HepG2 (cell line): ENCODE data around the gene MYCBPAP. TPM values are rescaled to one million over a fixed set of nuclear protein-coding genes. Genes with fewer than 3 reads are reported as not detected.
A peak's percentile ranks its signal among the peaks of the same experiment; 100 is the strongest.

Source experiments
- ADNP ChIP-seq: sonication (generic); formaldehyde crosslinking; IDR thresholded peaks from 2 replicates; pipeline ENCODE4 v1.4.0; 2020; ENCODE audit warnings: missing genetic modification reagents
- CC2D1A ChIP-seq: sonication (generic); formaldehyde crosslinking; IDR thresholded peaks from 2 replicates; pipeline ENCODE4 v1.8.1; 2023; ENCODE audit warnings: mild to moderate bottlenecking, missing genetic modification reagents
- CCAR2 ChIP-seq: fragments of 200-400 bp; formaldehyde crosslinking; optimal IDR thresholded peaks from 2 replicates; pipeline ENCODE3; 2018; ENCODE audit warnings: low read depth, mild to moderate bottlenecking, low read length, moderate library complexity
- CEBPB ChIP-seq: IDR thresholded peaks from 2 replicates; pipeline ENCODE4 v1.6.1; 2011; ENCODE audit warnings: low read depth, low read length, improper control_type of control experiment, borderline replicate concordance
- CREB1 ChIP-seq, 2 experiments: fragments of 450-650 bp in 1 of 2; IDR thresholded peaks; 2 replicates each; pipeline ENCODE4 v1.6.1; 2016 to 2017; ENCODE audit warnings: control low read depth in 1 of 2, mild to moderate bottlenecking in 1 of 2, missing compliant biosample characterization in 1 of 2, missing genetic modification characterization in 1 of 2
- EEA1 ChIP-seq: sonication (generic); formaldehyde crosslinking; IDR thresholded peaks from 2 replicates; pipeline ENCODE4 v1.5.1; 2020; ENCODE audit warnings: mild to moderate bottlenecking, missing genetic modification reagents, borderline replicate concordance
- ELF3 ChIP-seq: IDR thresholded peaks from 2 replicates; pipeline ENCODE4 v1.6.1; 2016; ENCODE audit warnings: missing genetic modification reagents, missing compliant biosample characterization
- FOXO1 ChIP-seq: sonication (generic); formaldehyde crosslinking; IDR thresholded peaks from 2 replicates; pipeline ENCODE4 v1.4.0; 2020; ENCODE audit warnings: missing genetic modification reagents
- KAT7 ChIP-seq: IDR thresholded peaks from 2 replicates; pipeline ENCODE4 v1.6.1; 2018; ENCODE audit warnings: borderline replicate concordance, missing compliant biosample characterization
- MIER3 ChIP-seq: IDR thresholded peaks from 2 replicates; pipeline ENCODE4 v1.6.1; 2016; ENCODE audit warnings: missing compliant biosample characterization, borderline replicate concordance
- MYNN ChIP-seq: sonication (generic); formaldehyde crosslinking; IDR thresholded peaks from 2 replicates; pipeline ENCODE4 v1.4.0; 2020; ENCODE audit warnings: mild to moderate bottlenecking, low read depth, missing genetic modification reagents
- POLR2AphosphoS5 ChIP-seq: IDR thresholded peaks from 2 replicates; pipeline ENCODE4 v1.6.1; 2012; ENCODE audit warnings: low read depth, low read length
- TCF7 ChIP-seq: sonication (generic); IDR thresholded peaks from 2 replicates; pipeline ENCODE4 v1.6.1; 2016; ENCODE audit warnings: antibody characterized with exemption, low read depth
- ZBTB3 ChIP-seq: sonication (generic); formaldehyde crosslinking; IDR thresholded peaks from 2 replicates; pipeline ENCODE4 v1.4.0; 2020; ENCODE audit warnings: low read depth, mild to moderate bottlenecking, moderate library complexity, missing genetic modification reagents, borderline replicate concordance
- ZNF124 ChIP-seq: sonication (generic); formaldehyde crosslinking; IDR thresholded peaks from 2 replicates; pipeline ENCODE4 v1.4.0; 2020; ENCODE audit warnings: missing genetic modification reagents
- ZNF33A ChIP-seq: sonication (generic); formaldehyde crosslinking; IDR thresholded peaks from 2 replicates; pipeline ENCODE4 v1.5.1; 2020; ENCODE audit warnings: missing genetic modification reagents, mild to moderate bottlenecking, moderate library complexity, borderline replicate concordance
- ZNF44 ChIP-seq: sonication (generic); formaldehyde crosslinking; IDR thresholded peaks from 2 replicates; pipeline ENCODE4 v1.5.1; 2020; ENCODE audit warnings: mild to moderate bottlenecking, missing genetic modification reagents
- ZNF75D ChIP-seq: sonication (generic); formaldehyde crosslinking; IDR thresholded peaks from 2 replicates; pipeline ENCODE4 v1.8.1; 2023; ENCODE audit warnings: missing genetic modification reagents, mild to moderate bottlenecking, borderline replicate concordance
- ZSCAN25 ChIP-seq: sonication (generic); formaldehyde crosslinking; IDR thresholded peaks from 2 replicates; pipeline ENCODE4 v1.8.0; 2022; ENCODE audit warnings: mild to moderate bottlenecking, missing genetic modification reagents
- polyA plus RNA-seq, 8 experiments: library from polyadenylated mRNA; depleted of rRNA in 3 of 8; stranded (reverse) in 7 of 8; unstranded in 1 of 8; fragments of >200 nt; fragmentation: Illumina TruSeq in 4 of 8; extraction: Trizol in 4 of 8; gene quantifications; 2 replicates each; pipeline versions ENCODE4 v1.2.1 to v1.2.3, GENCODE V29; 2011 to 2016; ENCODE audit warnings: low read depth in 4 of 8, missing spikeins in 1 of 8, mixed read lengths in 1 of 8; ENCODE audit not compliant: insufficient read depth in 1 of 8
- total RNA-seq, 5 experiments: library from RNA; depleted of rRNA; stranded (reverse); fragments of >200 nt; fragmentation: Illumina TruSeq; extraction: Trizol; gene quantifications; 2 replicates each; pipeline ENCODE4 v1.2.3, GENCODE V29; 2016; ENCODE audit warnings: low read depth in 1 of 5
- TF ChIP-seq, protein P1 (sequence below): sonication (generic); formaldehyde crosslinking; IDR thresholded peaks from 2 replicates; pipeline ENCODE4 v1.5.0; 2020; ENCODE audit warnings: missing genetic modification reagents
- TF ChIP-seq, protein P2 (sequence below): sonication (generic); formaldehyde crosslinking; IDR thresholded peaks from 2 replicates; pipeline ENCODE4 v1.5.1; 2020; ENCODE audit warnings: missing genetic modification reagents, mild to moderate bottlenecking, borderline replicate concordance
- TF ChIP-seq, protein P3 (sequence below): sonication (generic); formaldehyde crosslinking; IDR thresholded peaks from 2 replicates; pipeline ENCODE4 v1.8.0; 2022; ENCODE audit warnings: mild to moderate bottlenecking, missing genetic modification reagents, borderline replicate concordance
- TF ChIP-seq, protein P4 (sequence below): sonication (generic); formaldehyde crosslinking; IDR thresholded peaks from 2 replicates; pipeline ENCODE4 v1.8.0; 2022; ENCODE audit warnings: missing genetic modification reagents, low read depth, mild to moderate bottlenecking, borderline replicate concordance
- TF ChIP-seq, protein P5 (sequence below): sonication (generic); formaldehyde crosslinking; IDR thresholded peaks from 2 replicates; pipeline ENCODE4 v1.5.0; 2020; ENCODE audit warnings: mild to moderate bottlenecking, missing genetic modification reagents

The MYCBPAP gene
- total and polyA plus RNA-seq, 2 of the 13 experiments (the other 11 are each of a cell fraction or from before 2014, with no cell fraction given) = 0.22 to 0.24 TPM

DNA sequence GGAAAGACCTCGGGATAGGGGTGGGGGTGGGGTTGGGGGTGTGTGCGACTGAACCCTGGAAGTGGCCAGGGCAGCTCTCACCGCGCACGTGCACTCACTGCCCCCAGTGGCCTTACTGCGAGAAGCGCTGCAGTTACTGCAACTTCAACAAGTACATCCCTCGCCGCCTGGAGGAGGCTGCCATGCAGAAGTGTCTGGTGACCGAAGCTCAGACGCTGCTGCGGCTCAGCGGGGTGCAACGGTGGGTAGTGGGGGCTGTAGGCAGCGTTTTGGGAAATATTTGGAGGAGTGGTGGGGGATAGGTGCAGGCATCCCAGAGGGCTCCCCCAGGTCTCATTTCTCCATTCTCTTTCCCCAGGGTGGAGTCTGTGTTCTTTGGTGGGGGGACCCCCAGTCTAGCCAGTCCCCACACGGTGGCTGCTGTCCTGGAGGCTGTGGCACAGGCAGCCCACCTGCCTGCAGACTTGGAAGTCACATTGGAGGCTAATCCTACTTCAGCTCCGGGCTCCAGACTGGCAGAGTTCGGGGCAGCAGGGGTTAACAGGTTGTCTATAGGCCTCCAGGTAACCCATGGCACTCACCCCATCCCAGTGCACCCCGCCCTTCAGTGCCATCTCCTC is 28.6 kb upstream of the MYCBPAP start (continued):
- TF ChIP-seq, protein P1, sequence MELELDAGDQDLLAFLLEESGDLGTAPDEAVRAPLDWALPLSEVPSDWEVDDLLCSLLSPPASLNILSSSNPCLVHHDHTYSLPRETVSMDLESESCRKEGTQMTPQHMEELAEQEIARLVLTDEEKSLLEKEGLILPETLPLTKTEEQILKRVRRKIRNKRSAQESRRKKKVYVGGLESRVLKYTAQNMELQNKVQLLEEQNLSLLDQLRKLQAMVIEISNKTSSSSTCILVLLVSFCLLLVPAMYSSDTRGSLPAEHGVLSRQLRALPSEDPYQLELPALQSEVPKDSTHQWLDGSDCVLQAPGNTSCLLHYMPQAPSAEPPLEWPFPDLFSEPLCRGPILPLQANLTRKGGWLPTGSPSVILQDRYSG (CRISPR knock-in tag) = no peak
- TF ChIP-seq, protein P2, sequence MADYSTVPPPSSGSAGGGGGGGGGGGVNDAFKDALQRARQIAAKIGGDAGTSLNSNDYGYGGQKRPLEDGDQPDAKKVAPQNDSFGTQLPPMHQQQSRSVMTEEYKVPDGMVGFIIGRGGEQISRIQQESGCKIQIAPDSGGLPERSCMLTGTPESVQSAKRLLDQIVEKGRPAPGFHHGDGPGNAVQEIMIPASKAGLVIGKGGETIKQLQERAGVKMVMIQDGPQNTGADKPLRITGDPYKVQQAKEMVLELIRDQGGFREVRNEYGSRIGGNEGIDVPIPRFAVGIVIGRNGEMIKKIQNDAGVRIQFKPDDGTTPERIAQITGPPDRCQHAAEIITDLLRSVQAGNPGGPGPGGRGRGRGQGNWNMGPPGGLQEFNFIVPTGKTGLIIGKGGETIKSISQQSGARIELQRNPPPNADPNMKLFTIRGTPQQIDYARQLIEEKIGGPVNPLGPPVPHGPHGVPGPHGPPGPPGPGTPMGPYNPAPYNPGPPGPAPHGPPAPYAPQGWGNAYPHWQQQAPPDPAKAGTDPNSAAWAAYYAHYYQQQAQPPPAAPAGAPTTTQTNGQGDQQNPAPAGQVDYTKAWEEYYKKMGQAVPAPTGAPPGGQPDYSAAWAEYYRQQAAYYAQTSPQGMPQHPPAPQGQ (CRISPR knock-in tag) = no peak
- TF ChIP-seq FOXO1 (CRISPR knock-in tag) (peak; percentile 66), CCAR2 (no peak), EEA1 (no peak), TCF7 (no peak), MYNN (no peak), CEBPB (no peak), ZNF124 (CRISPR knock-in tag) (no peak), ZNF75D (CRISPR knock-in tag) (no peak), CC2D1A (no peak), KAT7 (no peak), CREB1 (IDR thresholded peaks at IDR 0.05) (no peak), CREB1 (CRISPR knock-in tag; IDR thresholded peaks at IDR 0.05) (no peak), MIER3 (CRISPR knock-in tag) (0 out of 2 replicates have a peak, but pooled peaks have one; percentile 25), POLR2AphosphoS5 (no peak), ZSCAN25 (CRISPR knock-in tag) (no peak), ADNP (CRISPR knock-in tag) (no peak), ELF3 (CRISPR knock-in tag) (no peak), ZBTB3 (CRISPR knock-in tag) (no peak), ZNF44 (CRISPR knock-in tag) (no peak), ZNF33A (no peak)
- TF ChIP-seq, protein P3, sequence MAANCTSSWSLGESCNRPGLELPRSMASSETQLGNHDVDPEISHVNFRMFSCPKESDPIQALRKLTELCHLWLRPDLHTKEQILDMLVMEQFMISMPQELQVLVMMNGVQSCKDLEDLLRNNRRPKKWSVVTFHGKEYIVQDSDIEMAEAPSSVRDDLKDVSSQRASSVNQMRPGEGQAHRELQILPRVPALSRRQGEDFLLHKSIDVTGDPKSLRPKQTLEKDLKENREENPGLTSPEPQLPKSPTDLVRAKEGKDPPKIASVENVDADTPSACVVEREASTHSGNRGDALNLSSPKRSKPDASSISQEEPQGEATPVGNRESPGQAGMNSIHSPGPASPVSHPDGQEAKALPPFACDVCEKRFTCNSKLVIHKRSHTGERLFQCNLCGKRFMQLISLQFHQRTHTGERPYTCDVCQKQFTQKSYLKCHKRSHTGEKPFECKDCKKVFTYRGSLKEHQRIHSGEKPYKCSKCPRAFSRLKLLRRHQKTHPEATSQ (CRISPR knock-in tag) = no peak
- TF ChIP-seq, protein P4, sequence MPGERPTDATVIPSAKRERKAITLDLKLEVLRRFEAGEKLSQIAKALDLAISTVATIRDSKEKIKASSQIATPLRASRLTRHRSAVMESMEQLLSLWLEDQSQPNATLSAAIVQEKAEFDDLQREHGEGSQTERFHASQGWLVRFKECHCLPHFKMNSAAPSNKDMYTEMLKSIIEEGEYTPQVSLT = no peak
- TF ChIP-seq, protein P5, sequence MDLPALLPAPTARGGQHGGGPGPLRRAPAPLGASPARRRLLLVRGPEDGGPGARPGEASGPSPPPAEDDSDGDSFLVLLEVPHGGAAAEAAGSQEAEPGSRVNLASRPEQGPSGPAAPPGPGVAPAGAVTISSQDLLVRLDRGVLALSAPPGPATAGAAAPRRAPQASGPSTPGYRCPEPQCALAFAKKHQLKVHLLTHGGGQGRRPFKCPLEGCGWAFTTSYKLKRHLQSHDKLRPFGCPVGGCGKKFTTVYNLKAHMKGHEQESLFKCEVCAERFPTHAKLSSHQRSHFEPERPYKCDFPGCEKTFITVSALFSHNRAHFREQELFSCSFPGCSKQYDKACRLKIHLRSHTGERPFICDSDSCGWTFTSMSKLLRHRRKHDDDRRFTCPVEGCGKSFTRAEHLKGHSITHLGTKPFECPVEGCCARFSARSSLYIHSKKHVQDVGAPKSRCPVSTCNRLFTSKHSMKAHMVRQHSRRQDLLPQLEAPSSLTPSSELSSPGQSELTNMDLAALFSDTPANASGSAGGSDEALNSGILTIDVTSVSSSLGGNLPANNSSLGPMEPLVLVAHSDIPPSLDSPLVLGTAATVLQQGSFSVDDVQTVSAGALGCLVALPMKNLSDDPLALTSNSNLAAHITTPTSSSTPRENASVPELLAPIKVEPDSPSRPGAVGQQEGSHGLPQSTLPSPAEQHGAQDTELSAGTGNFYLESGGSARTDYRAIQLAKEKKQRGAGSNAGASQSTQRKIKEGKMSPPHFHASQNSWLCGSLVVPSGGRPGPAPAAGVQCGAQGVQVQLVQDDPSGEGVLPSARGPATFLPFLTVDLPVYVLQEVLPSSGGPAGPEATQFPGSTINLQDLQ = no peak
